T-helper 1 cell treated with Interleukin-12 subunit alpha and Interleukin-12 subunit beta and Interleukin-4 antibody, amounts not matched to agents 30 ng/mL and 1 ng/mL, for 36 hours (primary cell): ENCODE data around the gene ENOX1. TPM values are rescaled to one million over a fixed set of nuclear protein-coding genes. Genes with fewer than 3 reads are reported as not detected.

ENCODE experiments used
- intact Hi-C: fragments of 100-400 bp; cut with micrococcal nuclease; formaldehyde crosslinking; loops from one replicate; pipeline ENCODE4 v1.15.1; 2024
- total RNA-seq: library from RNA; stranded (reverse); gene quantifications from 2 replicates; pipeline ENCODE4 v1.2.3, GENCODE V29; 2022

The ENOX1 gene
- total RNA-seq, 1 donor from 2014 or later: 0.20 TPM

- intact Hi-C loops: no loop called here
Measured at GRCh38 chr13:43294412-43294811, 492.4 kb downstream of the ENOX1 start.

GRCh38 chr13:43293986-43294385 is 492.8 kb downstream of the ENOX1 start:
- intact Hi-C loops: no loop called here

GRCh38 chr13:43293561-43293960 is 493.2 kb downstream of the ENOX1 start:
- intact Hi-C loops: no loop called here

GRCh38 chr13:43293008-43293407 is 493.8 kb downstream of the ENOX1 start:
- intact Hi-C loops: no loop called here

- intact Hi-C loops: no loop called here
Measured at GRCh38 chr13:43291287-43292060, 495.3 kb downstream of the ENOX1 start.

- intact Hi-C loops: no loop called here
Measured at GRCh38 chr13:43289470-43290255, 497.1 kb downstream of the ENOX1 start.

GRCh38 chr13:43286751-43287150 is 500.0 kb downstream of the ENOX1 start:
- intact Hi-C loops: no loop called here

- intact Hi-C loops: no loop called here
Measured at GRCh38 chr13:43285933-43286597, 500.7 kb downstream of the ENOX1 start.

- intact Hi-C loops: no loop called here
Measured at GRCh38 chr13:43284162-43284561, 502.6 kb downstream of the ENOX1 start.

GRCh38 chr13:43279696-43280095 is 507.1 kb downstream of the ENOX1 start:
- intact Hi-C loops: no loop called here

GRCh38 chr13:43278127-43278526 is 508.6 kb downstream of the ENOX1 start:
- intact Hi-C loops: no loop called here

- intact Hi-C loops: no loop called here
Measured at GRCh38 chr13:43277142-43277541, 509.6 kb downstream of the ENOX1 start.

GRCh38 chr13:43274881-43275280 is 511.9 kb downstream of the ENOX1 start:
- intact Hi-C loops: no loop called here

- intact Hi-C loops: no loop called here
Measured at GRCh38 chr13:43273362-43273761, 513.4 kb downstream of the ENOX1 start.

- intact Hi-C loops: no loop called here
Measured at GRCh38 chr13:43272851-43273250, 513.9 kb downstream of the ENOX1 start.

GRCh38 chr13:43271152-43271551 is 515.6 kb downstream of the ENOX1 start:
- intact Hi-C loops: no loop called here

- intact Hi-C loops: no loop called here
Measured at GRCh38 chr13:43270130-43270830, 516.5 kb downstream of the ENOX1 start.

- intact Hi-C loops: no loop called here
Measured at GRCh38 chr13:43269037-43269481, 517.7 kb downstream of the ENOX1 start.

GRCh38 chr13:43268632-43269031 is 518.1 kb downstream of the ENOX1 start:
- intact Hi-C loops: no loop called here

- intact Hi-C loops: no loop called here
Measured at GRCh38 chr13:43267916-43268315, 518.9 kb downstream of the ENOX1 start.

GRCh38 chr13:43266936-43267615 is 519.7 kb downstream of the ENOX1 start:
- intact Hi-C loops: no loop called here
